GM19397 (cell line): Measurements from ENCODE around the gene EBF3.

Experiments
- ATAC-seq: cut with Tn5 transposase; IDR thresholded peaks from one replicate; pipeline ENCODE4 v1.9.1; 2021; ENCODE audit warnings: mild to moderate bottlenecking, moderate library complexity; ENCODE audit not compliant: unreplicated experiment

The EBF3 gene

DNA sequence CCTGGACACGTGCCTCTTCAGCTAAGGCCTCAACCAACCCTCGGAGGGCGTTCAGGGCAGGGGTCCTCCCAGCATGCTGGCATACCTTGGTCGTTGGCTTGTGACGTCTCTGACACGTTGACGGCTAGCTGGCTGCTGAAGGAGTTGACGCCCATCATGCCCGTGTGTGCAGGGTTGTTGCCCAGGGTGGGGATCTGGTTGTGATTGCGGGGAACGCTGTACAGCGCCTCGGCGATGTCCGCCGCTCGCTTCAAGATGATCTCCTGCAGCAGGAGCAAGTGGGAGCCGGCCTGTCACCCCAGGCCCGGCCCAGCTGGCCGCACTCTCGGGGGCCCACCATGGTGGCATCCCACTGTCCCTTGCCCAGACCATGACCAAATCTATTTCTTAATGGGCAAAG, 122.0 kb downstream of the EBF3 start:
- no peak for ATAC-seq

DNA sequence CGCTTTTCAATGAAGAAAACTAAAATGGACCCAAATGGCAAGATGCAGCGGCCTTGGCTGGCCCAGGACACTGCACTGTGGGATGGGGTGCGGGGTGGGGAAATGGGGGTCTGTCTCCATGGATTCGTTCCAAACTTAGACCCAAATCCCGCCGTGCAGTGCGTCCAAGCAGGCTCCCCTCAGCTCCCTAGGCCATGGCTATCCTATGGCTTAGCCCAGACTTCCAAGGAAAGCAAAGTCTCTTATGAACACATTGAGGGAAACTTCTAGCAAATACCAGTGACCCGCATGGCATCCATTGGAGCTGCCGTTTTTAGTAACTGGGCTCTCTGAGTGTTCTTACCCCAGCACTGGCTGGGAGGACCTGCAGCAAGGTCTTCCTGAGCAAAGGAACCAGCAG, 122.5 kb downstream of the EBF3 start:
- ATAC-seq: no peak

DNA sequence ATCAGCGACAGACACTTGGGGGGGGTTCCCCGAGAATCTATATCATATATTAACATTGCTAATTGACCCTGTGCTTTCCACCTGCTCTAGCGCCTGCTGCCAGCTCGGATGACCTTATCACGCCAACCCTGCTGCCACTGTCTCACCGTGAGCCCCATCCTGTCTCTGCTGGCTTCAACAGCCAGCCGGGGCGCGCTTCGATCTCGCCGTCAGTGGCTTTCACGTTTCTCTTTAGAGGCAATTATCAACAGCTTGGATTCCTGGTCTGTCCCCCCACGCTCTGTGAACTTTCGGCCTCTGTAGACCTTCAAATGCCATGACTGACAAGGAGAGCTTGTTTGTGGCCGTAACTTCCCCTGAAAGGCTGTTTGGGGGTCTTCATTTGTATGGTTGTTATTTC, 123.0 kb downstream of the EBF3 start:
- no peak for ATAC-seq

DNA sequence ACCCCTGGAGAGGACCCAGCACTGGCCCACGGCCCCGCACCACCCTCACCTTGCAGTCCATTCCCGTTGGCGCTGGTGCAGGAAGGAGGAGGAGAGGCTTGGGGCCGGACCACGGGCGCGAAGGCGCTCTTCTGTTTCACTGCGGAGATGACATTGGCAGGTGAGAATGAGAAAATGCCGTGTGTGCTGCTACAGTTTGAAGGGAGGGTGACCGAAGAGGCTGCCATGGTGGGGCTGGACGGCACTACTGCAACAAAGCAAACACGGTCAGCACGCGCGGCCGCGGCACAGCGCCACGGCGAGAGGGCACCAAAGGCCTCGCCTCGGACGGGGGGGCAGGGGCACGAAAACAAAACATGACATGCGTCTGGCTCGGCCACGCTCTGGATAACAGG, 123.9 kb downstream of the EBF3 start:
- ATAC-seq: no peak

DNA sequence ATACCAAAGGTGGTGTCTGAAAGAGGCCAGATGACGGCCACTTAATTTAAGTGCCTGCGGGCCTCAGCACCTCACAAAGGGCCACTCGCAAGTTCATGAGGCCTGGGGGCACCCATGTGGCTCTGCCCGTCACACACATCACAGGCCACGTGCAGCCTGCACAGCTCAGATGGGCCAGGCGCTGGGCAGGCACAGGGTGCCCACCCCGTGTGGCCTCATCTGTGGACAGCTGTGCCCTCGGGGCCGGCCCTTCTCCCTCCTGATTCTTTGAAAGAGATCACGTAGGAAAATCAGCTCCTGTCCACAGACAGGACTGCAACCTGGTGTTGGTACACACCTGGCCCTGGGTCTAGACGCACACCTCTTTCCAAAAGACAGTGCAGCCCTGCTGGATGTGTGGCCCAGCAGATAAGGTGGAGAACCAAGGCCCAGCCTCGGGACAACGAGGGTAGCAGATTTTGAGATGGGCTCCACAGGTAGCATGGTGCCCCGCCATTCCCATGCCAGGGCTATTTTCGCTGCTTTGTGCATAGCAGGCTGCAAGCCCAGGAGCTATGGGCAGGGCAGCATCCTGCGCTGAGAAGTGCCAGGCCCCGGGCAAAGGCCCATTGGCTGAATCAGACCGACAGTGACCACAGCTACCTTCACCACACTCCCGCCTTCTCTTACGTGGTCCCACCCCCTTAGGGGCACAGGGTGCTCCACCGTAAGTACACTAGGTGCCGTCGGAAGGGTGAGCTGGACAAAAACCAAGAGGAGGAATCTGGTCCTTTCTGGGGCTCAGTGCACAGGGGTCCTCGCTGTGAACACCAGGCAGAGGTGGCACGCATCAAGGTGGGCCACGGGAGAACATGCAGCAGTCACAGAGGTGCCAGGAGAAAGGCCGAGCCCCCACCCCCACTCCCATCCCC, 124.5 kb downstream of the EBF3 start:
- ATAC-seq: no peak

DNA sequence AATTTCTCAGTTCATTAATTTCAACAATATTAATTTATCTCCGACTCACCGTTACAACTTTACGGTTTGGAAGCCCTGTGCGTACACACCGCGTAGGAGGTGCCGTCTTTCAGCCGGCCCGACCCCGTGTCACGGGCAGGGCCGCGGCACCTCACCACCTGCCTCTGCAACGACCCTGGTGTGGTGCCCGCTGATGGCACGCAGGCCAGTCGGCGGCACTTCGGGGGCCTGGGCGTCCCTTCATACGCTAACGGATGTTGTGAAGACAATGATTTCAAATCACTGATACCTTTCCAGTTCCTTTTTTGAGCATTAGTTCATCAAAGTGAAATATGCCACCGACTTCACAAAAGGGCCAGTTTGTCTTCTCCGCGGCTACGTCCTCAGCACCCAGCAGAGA, 125.3 kb downstream of the EBF3 start:
- ATAC-seq: no peak

DNA sequence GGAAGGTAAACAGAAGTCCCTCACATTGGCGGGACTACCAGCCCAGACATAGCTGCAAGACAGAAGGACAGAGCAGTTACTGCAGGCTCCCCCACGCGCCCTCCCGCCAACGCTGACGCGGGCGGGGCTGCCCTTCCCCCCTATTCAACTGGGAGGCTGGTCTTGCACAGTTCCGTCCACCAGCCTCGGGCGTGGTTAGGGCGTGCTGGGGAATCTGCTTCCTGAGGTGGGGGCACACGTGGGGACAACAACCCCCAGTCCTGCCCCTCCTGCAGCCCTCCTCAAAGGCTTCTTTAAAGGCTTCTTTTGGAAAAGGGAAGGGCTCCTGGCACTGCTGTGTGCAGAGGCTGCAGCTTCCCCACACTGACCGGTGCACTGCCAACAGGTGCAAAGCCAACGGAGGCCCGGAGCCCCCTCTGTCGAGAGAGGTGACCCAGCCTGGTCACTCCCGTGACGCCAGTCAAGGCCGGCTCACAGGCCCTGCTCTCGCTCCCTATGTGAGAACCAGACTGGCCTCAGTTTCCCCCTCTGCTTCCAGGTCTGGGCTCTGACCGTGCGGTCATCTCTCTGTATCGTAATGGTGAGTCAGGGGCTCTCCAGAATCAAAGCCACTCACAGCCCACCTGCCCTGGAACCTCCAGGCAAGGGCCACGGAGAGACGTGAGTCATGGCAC, 126.0 kb downstream of the EBF3 start:
- no peak for ATAC-seq

DNA sequence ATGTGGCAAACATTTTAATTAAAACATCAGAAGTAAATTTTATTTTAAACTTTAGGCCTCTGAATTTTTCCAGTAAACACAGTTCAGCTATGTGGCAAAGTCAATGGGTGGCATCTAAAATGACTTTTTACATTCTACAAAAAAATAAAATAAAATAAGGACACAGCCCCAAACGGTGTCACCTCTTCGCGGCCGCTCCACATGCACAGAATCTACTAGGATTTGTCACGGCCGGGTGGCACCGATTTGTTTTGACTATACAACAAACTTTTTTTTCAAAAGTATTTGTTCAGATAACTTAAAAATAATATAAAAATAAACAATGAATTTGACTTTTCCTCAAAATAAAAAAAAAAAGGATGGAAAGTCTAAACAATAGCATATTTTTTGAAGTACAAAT, 127.8 kb downstream of the EBF3 start:
- no peak for ATAC-seq

DNA sequence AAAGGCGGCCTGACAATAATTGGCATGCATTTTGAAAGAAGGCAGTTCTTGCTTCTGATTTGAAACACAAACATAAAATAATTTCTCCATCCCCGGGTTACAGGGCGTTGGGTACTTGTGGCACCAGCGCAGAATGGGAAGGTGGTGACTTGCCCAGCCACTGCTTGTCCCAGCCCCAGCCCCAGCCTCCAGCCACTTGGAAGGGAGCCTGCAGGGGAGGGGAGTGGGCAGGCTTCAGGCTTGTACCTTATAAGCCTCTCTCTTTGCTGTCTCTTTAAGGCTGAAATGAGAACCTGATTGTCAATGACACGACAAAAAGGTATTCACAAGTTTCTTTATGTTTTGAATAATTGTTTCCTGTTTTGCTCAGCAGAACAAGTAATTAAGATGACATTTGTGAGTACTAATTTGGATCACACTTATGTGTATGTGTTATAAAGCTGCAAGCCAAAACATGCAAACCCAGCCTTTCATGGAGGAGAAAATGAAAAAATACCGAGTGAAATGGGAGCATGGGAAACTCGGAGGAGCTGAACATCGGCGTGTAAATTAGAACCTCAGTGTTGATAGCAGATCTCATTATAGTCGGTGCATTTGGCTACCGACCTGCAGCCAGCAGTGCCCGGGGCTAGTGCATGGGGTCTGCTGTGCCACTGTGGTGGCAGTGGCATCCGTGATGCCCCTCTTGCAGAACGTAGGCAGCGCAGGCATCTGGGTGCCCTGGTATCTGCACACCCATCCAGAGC, 129.9 kb downstream of the EBF3 start:
- no peak for ATAC-seq

DNA sequence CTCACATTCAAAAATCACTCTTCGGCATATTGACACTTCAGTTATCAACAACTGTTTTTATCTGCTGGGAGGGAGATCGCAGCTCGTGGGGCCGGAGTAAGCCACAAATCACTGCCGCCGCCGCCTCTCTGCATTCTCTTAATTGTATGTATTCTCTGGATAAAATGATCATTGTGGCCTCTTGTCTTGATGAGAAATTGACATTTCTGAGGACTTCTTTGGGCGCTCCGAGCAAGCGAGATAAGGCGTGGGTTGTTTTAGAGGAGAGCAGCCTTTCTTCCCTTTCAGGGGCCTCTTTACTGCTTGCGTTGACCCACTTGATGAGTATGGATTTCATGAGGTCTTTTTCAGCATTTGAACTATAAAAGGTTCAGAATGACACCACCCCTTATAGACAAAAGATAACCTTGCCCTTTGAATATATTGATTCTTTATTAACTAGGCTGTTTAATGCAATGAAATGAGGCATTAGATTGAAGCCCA, 130.6 kb downstream of the EBF3 start:
- no peak for ATAC-seq

DNA sequence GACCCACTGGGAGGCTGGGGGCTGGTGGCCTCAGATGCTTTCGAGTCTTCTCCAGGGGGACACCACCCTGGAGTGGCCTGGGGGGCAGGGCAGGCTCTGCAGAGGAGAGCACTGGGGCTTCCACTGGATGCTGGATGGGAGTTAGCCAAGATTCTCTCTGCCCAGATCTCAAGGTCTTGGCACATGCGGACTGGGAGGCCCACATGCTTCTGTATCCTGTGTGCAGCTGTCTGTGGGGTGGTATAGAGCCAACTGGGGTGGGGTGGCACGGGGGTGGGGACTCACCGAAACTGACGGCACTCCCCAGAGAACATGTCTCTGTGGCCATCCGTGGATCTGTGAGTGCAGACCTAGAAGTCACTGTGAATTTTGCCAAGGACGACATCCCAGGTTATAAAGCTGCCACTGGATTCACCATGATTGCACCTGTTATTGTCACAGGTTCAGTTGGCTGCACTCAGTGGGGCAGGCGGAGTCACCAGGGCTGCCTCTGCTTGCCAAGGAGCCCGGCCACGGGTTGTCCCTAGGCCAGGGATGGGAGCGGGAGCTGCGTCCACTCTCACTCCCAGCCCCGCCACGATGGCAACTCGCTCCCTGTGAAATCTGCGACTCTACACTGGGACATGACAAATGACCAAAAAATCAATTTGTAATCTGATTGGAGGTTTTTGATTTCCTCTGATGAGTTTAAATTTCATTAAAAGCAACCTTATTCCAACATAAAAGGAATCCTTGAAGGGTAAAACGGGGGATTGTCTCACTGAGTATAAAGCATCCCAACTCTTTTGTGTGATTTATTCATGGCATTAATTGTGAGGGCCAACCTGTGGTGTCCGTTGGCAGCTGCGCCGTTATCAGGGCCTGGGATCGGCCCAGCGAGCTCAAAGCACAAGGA, 131.3 kb downstream of the EBF3 start:
- ATAC-seq: no peak

DNA sequence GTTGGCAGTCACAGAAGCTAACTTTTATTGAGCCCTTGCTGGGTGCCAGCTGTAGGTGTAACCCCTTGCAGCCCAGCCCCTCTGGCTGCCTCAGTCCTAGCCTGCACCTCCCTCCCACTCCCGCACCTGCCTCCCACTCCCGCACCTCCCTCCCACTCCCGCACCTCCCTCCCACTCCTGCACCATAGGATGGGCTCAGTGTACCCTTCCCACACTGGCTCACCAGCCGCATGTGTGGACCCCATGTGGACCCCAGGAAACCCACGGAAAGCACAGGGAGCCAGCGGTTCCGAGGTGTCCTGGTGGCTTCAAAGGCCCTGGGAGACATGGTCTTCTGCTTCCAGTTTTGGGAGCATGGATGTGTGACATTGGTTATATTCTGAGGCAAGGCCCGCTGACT, 132.9 kb downstream of the EBF3 start:
- no peak for ATAC-seq

DNA sequence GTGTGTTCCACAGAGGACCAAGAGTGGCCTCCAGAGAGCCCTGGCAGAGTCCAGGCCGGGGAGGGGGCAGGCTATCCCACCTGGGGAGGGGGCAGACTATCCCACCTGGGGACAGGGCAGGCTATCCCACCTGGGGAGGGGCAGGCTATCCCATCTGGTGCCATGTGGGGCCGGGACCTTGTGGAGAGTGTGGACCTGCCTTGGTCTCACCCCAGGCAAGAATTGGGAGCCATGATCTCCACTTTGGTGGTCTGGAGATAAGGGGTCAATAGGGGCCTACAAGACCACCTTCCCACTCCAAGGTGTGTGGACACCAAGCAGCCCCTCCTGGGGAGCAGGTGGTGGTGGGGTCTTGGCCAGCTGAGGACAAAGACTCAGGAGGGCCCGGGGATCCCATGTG, 138.2 kb downstream of the EBF3 start:
- no peak for ATAC-seq

DNA sequence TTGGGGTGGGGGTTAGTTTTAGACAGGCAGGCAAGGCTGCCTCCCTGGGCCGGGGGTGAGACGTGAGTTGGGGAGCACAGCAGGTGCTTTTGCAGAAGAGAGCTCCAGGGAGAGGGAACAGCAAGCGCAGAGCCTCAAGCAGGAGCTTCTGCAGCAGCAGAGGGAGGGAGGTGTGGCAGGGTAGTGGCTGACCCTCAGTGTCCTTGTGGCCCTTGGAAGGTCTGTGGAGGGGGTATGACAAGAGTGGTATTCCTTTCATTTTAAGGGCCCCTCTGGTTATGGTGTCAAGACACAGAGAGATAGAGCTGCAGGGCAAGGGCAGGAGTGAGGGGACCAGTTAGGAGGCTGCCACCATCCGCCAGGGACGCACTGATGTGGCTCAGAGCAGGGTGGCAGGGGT, 138.9 kb downstream of the EBF3 start:
- no peak for ATAC-seq

DNA sequence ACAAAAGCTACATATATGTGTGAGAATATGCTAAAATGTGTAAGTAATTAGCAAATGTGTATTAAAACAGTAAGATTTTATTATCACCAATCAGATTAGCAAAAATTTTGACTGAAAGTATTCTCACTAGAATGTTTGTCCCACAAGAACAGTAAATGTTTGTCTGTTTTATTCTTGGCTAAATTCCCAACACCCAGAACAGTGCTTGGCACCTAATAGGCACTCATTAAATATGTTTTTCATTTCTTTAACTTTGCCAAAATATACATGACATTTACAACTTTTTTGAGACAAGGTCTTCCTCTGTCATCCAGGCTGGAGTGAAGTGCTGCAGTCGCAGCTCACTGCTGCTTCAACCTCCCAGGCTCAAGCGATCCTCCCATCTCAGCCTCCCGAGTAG, 143.6 kb downstream of the EBF3 start:
- no peak for ATAC-seq

DNA sequence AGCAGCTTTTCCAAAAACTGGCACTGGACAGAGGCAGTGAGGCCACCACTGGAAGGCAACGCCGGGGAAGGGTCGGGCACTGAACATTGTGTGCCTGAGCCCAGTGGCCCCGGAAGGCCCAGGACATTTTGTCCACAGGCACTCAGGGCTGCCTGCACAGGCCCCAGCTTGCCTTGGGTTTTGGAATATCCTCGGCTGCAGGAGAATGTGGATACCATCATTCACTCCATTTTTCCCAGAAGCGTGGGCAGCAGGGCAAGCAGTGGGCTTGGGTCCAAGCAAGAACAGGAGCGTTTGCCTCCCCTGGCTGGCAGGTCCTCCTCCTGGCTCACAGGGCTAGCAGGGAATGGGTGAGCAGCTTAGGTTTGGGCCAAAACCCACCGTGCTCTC, 147.4 kb downstream of the EBF3 start:
- no peak for ATAC-seq

DNA sequence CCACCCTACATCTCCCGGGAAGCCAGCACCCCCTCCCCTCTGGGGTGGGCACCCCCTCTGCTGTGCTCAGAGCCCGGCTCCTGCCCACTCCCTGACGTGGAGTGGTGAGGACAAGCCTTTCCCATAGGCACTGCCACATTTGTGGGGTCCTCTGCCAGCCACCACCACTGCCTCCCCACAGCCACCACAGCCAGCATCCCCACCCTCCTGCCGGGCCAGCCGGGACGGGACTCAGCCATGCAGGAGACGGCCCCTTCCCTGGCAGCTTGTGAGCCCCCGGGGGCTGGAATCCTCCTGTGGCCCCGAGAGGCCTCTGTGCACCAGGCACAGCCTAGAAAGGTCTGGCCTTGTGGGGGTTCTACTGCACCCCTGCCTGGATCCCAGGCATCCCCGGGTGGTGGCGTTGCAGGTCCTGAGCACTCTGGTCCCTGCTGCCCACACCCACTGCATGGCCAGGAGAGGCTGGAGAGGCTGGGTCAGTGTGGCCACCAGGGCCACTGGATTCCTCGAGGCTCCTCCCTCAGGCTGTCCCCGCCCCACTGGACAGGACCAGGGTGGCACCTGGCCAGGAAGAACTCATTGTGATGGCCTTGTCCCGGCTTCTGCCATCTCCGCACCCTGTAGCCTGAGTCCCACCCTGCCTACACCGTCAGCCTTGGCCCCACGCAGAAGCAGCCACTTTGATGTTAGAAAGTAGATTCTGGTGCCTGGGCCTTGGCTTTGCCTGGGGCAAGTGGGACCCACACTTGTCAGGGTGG, 148.0 kb downstream of the EBF3 start:
- ATAC-seq: no peak

DNA sequence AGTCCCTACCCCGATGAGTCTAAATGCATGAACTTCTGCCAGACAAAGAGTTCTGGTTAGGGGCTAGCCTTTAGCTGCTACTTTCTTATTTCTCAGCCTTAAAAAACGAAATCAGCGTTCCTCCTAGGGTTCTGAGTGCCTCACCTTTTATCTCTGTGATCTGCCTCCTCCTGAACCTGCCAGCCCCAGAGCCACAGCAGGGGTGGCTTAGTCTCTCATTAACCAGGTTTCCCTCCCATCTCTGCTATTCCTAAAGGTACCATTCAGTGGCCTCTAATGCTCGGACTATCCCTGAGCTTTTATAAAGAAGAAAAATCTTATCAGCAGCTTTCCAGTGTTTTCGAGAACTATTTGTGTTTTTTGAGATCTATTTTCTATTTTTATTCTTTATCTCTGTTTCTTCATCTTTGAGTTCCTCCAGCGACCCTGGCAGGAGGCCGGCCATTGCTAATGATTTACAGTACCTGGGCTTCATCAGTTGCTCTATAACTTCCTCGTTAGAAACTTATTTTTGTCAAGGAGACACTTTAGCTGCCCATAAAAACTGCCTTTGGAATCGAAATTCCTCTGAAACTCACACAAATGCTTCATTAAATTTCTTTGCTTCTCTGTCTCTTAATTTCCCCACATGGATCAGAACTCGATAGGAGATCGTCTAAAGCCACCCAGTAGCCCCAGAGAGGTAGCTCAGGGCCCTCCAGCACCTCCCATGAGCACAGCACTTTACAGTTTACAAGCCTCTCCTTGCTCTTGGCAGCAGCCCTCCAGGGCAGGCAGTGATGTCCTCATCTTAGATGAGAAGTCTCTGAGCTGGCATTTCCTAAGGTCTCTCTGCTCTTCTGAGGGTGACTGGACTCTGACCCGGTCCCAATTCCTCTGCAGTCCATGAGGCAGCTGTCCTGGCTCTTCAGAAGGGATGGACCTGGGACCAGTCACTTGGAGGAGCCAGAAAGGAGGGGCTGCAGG, 149.1 kb downstream of the EBF3 start:
- ATAC-seq: no peak

DNA sequence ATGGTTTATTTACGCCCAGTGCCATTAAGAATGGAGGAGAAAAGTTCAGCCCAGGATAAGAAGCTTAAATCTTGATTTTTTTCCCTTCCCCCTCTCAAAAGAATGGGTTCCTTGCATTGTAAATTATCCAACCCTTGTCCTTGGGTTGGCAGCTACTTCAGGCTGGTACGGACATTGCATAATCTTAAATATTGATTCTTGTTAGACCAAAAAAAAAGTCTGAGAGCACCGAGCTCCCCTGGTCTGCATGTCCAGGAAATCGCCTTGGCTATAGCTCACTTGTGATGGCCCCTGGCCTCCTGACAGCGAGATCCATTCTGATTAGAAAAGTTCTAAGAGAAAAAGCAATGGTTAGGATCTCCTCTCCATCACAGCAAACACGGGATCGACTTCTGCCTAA, 151.7 kb downstream of the EBF3 start:
- no peak for ATAC-seq
